ENCODE data around the gene SNTG2. TPM values are rescaled to one million over a fixed set of nuclear protein-coding genes. Genes with fewer than 3 reads are reported as not detected.

Gene SNTG2
- total RNA-seq, 6 experiments from 2014 or later, result not detected

GRCh38 chr2:1186421-1186820, 235.8 kb downstream of the SNTG2 start:
- no peak for ATAC-seq

GRCh38 chr2:1187189-1187588, 236.5 kb downstream of the SNTG2 start:
- no peak overlapping the region for H3K27ac ChIP-seq
- no peak for DNase-seq
- H3K9me3 ChIP-seq, result no peaks in the 10 kb centered on the region
- no peak for TF ChIP-seq POLR2A (IDR thresholded peaks at IDR 0.05)
- TF ChIP-seq, protein P1, sequence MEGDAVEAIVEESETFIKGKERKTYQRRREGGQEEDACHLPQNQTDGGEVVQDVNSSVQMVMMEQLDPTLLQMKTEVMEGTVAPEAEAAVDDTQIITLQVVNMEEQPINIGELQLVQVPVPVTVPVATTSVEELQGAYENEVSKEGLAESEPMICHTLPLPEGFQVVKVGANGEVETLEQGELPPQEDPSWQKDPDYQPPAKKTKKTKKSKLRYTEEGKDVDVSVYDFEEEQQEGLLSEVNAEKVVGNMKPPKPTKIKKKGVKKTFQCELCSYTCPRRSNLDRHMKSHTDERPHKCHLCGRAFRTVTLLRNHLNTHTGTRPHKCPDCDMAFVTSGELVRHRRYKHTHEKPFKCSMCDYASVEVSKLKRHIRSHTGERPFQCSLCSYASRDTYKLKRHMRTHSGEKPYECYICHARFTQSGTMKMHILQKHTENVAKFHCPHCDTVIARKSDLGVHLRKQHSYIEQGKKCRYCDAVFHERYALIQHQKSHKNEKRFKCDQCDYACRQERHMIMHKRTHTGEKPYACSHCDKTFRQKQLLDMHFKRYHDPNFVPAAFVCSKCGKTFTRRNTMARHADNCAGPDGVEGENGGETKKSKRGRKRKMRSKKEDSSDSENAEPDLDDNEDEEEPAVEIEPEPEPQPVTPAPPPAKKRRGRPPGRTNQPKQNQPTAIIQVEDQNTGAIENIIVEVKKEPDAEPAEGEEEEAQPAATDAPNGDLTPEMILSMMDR (IDR thresholded peaks at IDR 0.05), result no peak
- no peaks in the 10 kb centered on the region for H3K4me1 ChIP-seq
- H3K27me3 ChIP-seq, result no peaks in the 10 kb centered on the region
- intact Hi-C loops (cut with DNase I), result no loop called here
- no peak overlapping the region for H3K4me3 ChIP-seq
- 34% methylated on average over 3 of the region's 3 CpGs for WGBS (ENCODE audit: insufficient coverage, low coverage, low lambda C conversion rate, missing lambda C conversion rate)
- ATAC-seq, result no peak
- H3K36me3 ChIP-seq, result no peaks in the 10 kb centered on the region

More at GRCh38 chr2:1186421-1186820, 235.8 kb downstream of the SNTG2 start:
- 19% methylated on average over 2 of the region's 2 CpGs for WGBS (ENCODE audit: insufficient coverage, low coverage, low lambda C conversion rate, missing lambda C conversion rate)
- no peak for DNase-seq
- H3K4me3 ChIP-seq, result no peak overlapping the region
- H3K4me1 ChIP-seq, result no peaks in the 10 kb centered on the region
- no peaks in the 10 kb centered on the region for H3K36me3 ChIP-seq
- intact Hi-C loops (cut with DNase I), result no loop called here
- no peaks in the 10 kb centered on the region for H3K9me3 ChIP-seq
- no peak overlapping the region for H3K27ac ChIP-seq
- TF ChIP-seq, protein P1 (IDR thresholded peaks at IDR 0.05), result no peak
- no peak for TF ChIP-seq POLR2A (IDR thresholded peaks at IDR 0.05)
- H3K27me3 ChIP-seq, result no peaks in the 10 kb centered on the region

DNA sequence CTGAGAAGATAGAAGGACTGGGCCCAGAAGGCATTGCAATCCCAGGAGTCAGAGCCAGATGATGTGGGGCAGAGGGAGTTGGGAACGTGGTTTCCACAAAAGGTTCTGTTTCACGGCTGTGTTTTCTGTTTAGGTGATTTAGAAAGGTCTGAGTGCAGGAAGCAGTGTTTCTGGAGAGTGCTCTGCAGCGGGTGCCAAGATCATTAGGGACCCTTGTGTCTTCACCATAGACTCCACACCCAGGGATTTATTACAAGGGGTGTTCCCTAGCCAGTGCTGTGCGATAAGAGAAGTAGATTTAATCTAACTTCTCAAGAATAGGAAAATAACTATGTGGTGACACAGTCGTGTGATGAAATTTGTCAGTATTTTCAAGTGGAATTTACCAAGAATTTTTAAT, 241.5 kb downstream of the SNTG2 start:
- no peaks in the 10 kb centered on the region for H3K9me3 ChIP-seq
- no peaks in the 10 kb centered on the region for H3K36me3 ChIP-seq
- intact Hi-C loops (cut with DNase I), result no loop called here
- no peak for TF ChIP-seq POLR2A (IDR thresholded peaks at IDR 0.05)
- TF ChIP-seq, protein P1 (IDR thresholded peaks at IDR 0.05), result no peak
- H3K4me1 ChIP-seq, result no peaks in the 10 kb centered on the region
- no peaks in the 10 kb centered on the region for H3K27me3 ChIP-seq
- WGBS (ENCODE audit: insufficient coverage, low coverage, low lambda C conversion rate, missing lambda C conversion rate), result 61% methylated on average over 4 of the region's 5 CpGs
- H3K4me3 ChIP-seq, result no peak overlapping the region
- H3K27ac ChIP-seq, result no peak overlapping the region
- ATAC-seq (no peak), DNase-seq (no peak)

DNA sequence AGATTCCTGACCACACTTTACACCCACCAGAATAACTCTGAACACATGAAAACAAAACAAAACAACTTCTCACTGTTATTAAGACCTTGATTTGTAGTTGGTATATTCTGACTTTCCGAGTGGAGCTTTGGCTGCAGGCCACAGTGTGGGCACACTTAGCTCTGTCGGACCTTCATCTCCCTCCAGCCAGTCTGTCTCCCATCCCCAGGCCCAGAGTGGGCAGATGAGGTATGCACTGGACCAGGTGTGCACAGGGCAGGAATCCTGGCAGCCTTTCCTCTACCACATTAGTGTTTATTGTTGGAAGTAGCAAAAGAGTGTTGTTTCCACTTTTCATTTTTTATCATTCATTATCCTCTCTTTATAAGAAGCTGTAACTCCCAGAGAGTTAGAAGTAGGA, 243.2 kb downstream of the SNTG2 start:
- no peak for ATAC-seq
- H3K4me1 ChIP-seq, result no peaks in the 10 kb centered on the region

More for the DNA sequence above, 243.2 kb downstream of the SNTG2 start:
- no peak overlapping the region for H3K4me3 ChIP-seq
- intact Hi-C loops (cut with DNase I), result no loop called here
- no peaks in the 10 kb centered on the region for H3K27me3 ChIP-seq
- no peaks in the 10 kb centered on the region for H3K9me3 ChIP-seq
- no peak for DNase-seq
- TF ChIP-seq, protein P1 (IDR thresholded peaks at IDR 0.05), result no peak
- no peak for TF ChIP-seq POLR2A (IDR thresholded peaks at IDR 0.05)
- H3K36me3 ChIP-seq, result no peaks in the 10 kb centered on the region
- H3K27ac ChIP-seq, result no peak overlapping the region
- WGBS (ENCODE audit: insufficient coverage, low coverage, low lambda C conversion rate, missing lambda C conversion rate), result 50% methylated on average over 2 of the region's 2 CpGs
